ENCODE data around the gene C4A.
"Not testable (repeated sequence)": the region's sequence is repeated elsewhere in the genome, so short reads cannot be mapped to it uniquely, and the experiment has no call there.

The C4A gene

GRCh38 chr6:32035283-32036013 lies 53.6 kb downstream of the C4A start:
- not testable (repeated sequence) for DNase-seq (ENCODE audit: low read depth)

GRCh38 chr6:32037136-32037535 lies 55.3 kb downstream of the C4A start:
- not testable (repeated sequence) for DNase-seq (ENCODE audit: low read depth)

DNA sequence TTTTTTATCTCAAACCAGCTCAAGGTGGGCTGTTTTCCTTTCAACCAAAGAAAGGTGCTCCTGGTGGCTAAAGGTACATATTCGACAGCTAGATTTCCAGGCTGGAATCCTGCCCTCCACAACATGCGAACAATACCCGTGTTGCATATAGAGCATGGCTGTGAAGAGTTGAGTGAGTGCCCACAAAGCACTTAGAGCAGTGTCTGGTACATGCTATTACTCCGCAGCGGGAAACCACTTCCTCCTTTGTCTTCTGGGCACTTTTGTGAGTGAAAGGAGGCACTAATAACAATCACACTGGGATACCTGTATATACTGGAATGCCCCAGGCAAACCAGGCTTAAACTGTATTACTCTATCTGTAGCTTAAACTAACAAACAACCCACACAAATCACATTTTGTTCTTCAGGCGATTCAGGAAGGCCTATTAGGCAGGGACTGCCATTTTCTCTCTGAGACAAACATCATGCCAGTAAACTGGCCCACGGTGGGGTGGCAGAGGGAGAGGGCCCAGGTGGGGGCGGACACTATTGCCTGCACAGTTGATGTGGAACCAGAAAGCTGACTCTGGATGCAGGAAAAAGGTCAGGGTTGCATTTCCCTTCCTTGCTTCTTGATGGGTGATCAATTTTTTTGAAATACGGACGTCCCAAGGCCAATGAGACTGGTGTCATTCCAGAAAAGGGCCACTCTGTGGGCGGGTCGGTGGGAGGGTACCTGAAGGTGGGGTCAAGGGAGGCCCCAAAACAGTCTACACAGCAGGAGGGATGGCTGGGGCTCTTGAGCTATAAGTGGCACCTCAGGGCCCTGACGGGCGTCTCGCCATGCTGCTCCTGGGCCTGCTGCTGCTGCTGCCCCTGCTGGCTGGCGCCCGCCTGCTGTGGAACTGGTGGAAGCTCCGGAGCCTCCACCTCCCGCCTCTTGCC lies 56.0 kb downstream of the C4A start, which contains the start of gene CYP21A2:
Gene CYP21A2 (plus strand): TSS at position 818 of the 927 bp plus-strand sequence. CDS start 8 bp downstream, at position 826.
- not testable (repeated sequence) for DNase-seq (ENCODE audit: low read depth)

DNA sequence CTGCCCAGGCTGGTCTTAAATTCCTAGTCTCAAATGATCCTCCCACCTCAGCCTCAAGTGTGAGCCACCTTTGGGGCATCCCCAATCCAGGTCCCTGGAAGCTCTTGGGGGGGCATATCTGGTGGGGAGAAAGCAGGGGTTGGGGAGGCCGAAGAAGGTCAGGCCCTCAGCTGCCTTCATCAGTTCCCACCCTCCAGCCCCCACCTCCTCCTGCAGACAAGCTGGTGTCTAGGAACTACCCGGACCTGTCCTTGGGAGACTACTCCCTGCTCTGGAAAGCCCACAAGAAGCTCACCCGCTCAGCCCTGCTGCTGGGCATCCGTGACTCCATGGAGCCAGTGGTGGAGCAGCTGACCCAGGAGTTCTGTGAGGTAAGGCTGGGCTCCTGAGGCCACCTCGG lies 57.0 kb downstream of the C4A start:
- not testable (repeated sequence) for DNase-seq (ENCODE audit: low read depth)

GRCh38 chr6:32039321-32040274 lies 57.7 kb downstream of the C4A start:
- not testable (repeated sequence) for DNase-seq (ENCODE audit: low read depth)

DNA sequence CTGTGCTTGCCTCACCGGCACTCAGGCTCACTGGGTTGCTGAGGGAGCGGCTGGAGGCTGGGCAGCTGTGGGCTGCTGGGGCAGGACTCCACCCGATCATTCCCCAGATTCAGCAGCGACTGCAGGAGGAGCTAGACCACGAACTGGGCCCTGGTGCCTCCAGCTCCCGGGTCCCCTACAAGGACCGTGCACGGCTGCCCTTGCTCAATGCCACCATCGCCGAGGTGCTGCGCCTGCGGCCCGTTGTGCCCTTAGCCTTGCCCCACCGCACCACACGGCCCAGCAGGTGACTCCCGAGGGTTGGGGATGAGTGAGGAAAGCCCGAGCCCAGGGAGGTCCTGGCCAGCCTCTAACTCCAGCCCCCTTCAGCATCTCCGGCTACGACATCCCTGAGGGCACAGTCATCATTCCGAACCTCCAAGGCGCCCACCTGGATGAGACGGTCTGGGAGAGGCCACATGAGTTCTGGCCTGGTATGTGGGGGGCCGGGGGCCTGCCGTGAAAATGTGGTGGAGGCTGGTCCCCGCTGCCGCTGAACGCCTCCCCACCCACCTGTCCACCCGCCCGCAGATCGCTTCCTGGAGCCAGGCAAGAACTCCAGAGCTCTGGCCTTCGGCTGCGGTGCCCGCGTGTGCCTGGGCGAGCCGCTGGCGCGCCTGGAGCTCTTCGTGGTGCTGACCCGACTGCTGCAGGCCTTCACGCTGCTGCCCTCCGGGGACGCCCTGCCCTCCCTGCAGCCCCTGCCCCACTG lies 58.6 kb downstream of the C4A start:
- DNase-seq (ENCODE audit: low read depth), result not testable (repeated sequence)

- DNase-seq (ENCODE audit: low read depth), result not testable (repeated sequence)
Measured at GRCh38 chr6:32041050-32041321, 59.1 kb downstream of the C4A start.

DNA sequence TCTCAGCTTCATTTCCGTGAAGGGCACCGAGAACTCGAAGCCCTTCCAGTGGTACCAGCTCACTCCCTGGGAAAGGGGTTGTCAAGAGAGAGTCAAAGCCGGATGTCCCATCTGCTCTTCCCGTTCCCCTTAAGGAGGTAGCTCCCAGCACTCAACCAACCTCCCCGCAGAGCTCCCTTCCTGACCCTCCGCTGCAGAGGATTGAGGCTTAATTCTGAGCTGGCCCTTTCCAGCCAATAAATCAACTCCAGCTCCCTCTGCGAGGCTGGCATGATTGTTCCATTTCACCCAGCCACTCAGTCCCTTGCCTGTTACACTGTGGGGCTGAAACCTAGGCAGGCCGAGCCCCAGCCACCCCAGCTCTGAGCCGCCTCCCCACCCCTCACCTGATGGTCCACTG lies 59.5 kb downstream of the C4A start:
- DNase-seq (ENCODE audit: low read depth), result not testable (repeated sequence)

GRCh38 chr6:32042276-32042675 lies 60.4 kb downstream of the C4A start:
- not testable (repeated sequence) for DNase-seq (ENCODE audit: low read depth)

- DNase-seq (ENCODE audit: low read depth), result not testable (repeated sequence)
Measured at GRCh38 chr6:32043589-32044380, 61.9 kb downstream of the C4A start.

DNA sequence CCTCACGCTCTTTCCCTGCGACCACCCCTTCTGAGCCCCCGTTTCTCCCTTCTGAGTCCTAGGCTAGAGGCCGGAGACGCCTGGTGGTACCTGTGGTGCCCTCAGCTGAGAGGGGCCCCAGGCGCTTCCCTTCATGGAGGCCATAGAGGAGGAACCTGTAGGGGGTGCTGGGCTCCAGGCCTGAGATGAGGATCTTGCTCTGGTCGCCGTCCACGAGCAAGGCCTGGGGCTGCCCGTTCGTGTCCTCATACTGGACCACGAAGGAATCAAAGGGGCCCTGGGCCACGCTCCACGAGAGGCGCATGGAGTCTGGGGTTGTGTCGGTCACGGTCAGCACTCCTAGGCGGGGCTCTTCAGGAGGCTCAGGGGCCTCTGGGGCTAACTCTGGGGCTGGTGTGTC lies 63.1 kb downstream of the C4A start:
- not testable (repeated sequence) for DNase-seq (ENCODE audit: low read depth)

DNA sequence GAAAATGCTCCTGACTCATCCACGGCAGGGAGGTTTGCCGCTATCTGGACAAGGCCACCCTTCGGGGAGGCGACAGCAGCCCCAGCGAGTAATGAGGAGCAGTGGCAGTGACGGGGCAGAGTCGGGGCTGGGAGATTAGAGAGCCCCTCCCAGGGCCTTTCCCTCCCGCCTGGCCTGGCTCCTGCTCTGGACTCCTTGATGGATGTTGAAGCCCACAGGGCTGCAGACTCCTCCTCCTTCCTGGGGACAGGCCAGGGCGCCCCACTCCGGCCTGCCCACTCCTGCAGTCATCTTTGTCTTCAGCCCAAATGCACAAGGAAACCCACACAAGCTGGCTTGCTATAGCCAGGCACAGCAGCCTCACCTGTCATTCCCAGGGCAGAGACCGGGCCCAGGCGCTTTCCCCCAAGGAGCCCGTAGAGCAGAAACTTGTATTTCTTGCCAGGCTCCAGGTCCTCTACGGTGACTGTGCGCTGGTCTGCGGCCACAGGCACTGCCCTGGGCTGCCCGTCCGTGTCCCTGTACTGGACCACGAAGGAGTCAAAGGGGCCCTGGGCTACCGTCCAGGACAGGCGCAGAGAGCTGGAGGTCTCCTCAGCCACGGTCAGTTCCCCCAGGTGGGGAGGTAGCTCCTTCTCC lies 64.1 kb downstream of the C4A start:
- DNase-seq (ENCODE audit: low read depth), result no peak

DNA sequence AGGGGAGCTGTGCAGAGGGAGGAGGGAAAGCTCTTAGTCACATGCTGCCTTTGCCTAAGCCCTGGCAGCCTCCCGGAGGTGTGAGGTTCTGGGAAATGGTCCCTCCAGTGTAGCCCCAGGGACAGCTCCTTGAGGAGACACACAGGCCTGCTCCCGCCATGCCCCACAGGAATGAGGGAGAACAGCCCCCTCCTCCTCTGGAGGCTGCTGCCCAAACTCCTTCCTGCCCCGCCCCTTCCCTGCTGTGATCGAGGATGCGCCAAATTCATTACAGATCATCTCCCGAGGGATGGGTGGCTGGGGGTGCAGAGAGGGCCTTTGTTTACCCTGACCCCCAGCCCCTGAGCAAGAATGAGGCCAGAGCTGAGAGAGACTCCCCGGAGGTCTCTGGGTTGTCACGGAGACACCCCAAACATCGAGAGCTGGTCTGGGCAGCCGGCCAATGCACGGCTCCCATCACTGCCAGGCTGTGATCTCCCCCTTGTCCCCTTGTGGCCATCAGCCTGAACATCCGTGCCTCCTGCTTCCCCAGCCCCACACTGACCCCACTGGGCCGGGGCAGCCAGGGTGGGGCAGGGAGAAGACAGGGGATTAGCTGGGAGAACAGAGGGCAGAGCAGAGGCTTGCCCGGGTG lies 64.7 kb downstream of the C4A start:
- no peak for DNase-seq (ENCODE audit: low read depth)

- no peak for DNase-seq (ENCODE audit: low read depth)
Measured at GRCh38 chr6:32047084-32047478, 65.2 kb downstream of the C4A start.

DNA sequence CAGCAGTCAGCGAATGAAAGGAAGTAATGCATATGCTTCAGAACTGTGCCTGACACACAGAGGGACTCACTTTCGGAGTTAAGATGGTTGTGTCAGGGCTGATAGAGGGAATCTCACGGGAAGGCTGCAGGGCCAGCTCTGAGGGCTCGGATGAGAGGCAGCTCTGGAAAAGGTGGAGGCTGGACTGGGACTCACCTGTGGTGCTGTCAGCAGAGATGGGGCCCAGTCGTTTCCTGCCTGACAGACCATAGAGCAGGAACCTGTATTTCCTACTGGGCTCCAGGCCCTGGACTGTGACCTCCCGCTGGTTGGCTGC lies 65.6 kb downstream of the C4A start:
- DNase-seq (ENCODE audit: low read depth), result no peak

DNA sequence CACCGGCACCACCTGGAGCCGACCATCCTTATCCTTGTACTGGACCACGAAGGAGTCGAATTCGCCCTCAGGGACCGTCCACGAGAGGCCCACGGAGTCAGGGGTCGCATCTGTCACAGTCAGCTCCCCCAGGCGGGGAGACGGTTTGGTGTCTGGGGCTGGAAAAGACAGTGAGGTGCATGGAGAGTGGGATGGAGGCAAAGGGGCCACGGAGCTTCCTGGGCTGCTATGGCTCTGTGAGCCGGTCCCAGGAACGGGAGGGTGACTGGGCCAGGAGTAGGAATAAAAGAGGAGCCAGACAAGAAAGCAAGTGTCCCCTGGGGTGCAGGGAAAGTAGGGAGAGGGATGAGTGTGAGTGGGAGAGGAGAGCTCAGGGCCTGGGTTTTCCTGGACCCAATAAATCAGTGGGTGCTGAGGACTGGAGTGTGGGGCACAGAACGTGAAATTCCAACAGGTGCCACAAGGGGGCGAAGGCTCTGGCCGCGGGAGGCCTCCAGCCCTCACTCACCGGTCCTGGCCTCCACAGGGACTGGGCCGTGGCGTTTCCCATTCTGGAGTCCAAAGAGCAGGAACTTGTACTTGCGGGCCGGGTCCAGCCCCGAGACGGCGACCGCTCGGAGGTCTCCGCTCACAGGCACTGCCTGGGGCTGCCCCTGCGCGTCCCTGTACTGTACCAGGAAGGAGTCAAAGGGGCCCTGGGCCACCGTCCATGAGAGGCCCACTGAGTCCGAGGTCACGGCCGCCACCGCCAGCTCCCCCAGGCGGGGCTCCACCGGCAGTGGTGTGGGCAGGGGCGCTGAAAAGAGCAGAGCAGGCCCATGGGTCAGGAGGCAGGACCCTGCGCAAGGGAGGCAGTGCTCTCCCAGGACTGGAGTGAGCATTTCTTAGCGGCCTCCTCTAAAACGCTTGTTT lies 66.3 kb downstream of the C4A start:
- DNase-seq (ENCODE audit: low read depth), result peak; percentile 51

GRCh38 chr6:32049149-32049548 lies 67.3 kb downstream of the C4A start:
- DNase-seq (ENCODE audit: low read depth), result not testable (repeated sequence)

DNA sequence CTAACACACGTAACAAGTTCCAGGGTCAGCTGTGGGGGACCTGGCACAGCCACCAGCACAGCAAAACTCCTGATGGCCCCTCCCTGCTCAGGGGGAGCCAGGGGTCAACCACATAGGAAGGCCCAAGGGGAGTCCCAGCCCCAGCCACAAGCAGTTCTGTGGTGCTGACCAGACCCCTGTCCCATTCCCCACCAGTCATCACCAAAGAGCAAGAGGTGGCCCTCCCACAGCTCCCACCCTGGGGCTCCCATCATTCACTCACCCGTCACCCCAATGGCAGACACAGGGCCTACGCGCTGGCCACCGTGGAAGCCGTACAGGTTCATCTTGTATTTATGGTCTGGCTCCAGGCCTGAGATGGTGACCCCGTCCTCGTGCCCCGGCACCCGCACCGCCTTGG lies 67.9 kb downstream of the C4A start:
- DNase-seq (ENCODE audit: low read depth), result not testable (repeated sequence)

- no peak for DNase-seq (ENCODE audit: low read depth)
Measured at GRCh38 chr6:32050562-32050961, 68.7 kb downstream of the C4A start.
